KMS-11 (cell line): ENCODE data around the gene STARD4.

Experiments used
- H2AFZ ChIP-seq: fragments of 200-600 bp; sonication (generic); 2 replicates; pipeline ENCODE4 v1.6.1; 2016; ENCODE audit warnings: antibody characterized with exemption, mixed run types, low read depth
- H3K27ac ChIP-seq: fragments of 200-600 bp; sonication (generic); 2 replicates; pipeline ENCODE4 v1.6.1; 2016; ENCODE audit warnings: mild to moderate bottlenecking, mixed run types
- H3K27me3 ChIP-seq: fragments of 200-600 bp; sonication (generic); 2 replicates; pipeline ENCODE4 v1.6.1; 2017; ENCODE audit warnings: mild to moderate bottlenecking, low read depth, mixed run types, moderate library complexity; ENCODE audit not compliant: insufficient read depth
- H3K36me3 ChIP-seq: fragments of 200-600 bp; sonication (generic); 2 replicates; pipeline ENCODE4 v1.6.1; 2017; ENCODE audit warnings: mild to moderate bottlenecking, mixed run types; ENCODE audit not compliant: insufficient read depth
- H3K4me1 ChIP-seq: fragments of 200-600 bp; sonication (generic); 2 replicates; pipeline ENCODE4 v1.6.1; 2016; ENCODE audit warnings: mild to moderate bottlenecking, low read depth, mixed run types; ENCODE audit not compliant: poor library complexity, severe bottlenecking
- H3K4me2 ChIP-seq: fragments of 200-600 bp; sonication (generic); 2 replicates; pipeline ENCODE4 v1.7.0; 2016; ENCODE audit warnings: mild to moderate bottlenecking, mixed run types
- H3K4me3 ChIP-seq: fragments of 200-600 bp; sonication (generic); IDR thresholded peaks from 2 replicates; pipeline ENCODE4 v1.6.1; 2017; ENCODE audit warnings: low read depth, low read length, mixed read lengths; ENCODE audit not compliant: insufficient read depth
- H3K79me2 ChIP-seq: fragments of 200-600 bp; sonication (generic); 2 replicates; pipeline ENCODE4 v1.6.1; 2016; ENCODE audit warnings: low read depth, mixed run types; ENCODE audit not compliant: insufficient read depth
- H3K9ac ChIP-seq: fragments of 200-600 bp; sonication (generic); 2 replicates; pipeline ENCODE4 v1.6.1; 2016; ENCODE audit warnings: mild to moderate bottlenecking, mixed run types
- H4K20me1 ChIP-seq: fragments of 200-600 bp; sonication (generic); 2 replicates; pipeline ENCODE4 v1.6.1; 2016; ENCODE audit warnings: mild to moderate bottlenecking, mixed run types; ENCODE audit not compliant: insufficient read depth
- CTCF ChIP-seq: fragments of 200-600 bp; sonication (generic); conservative IDR thresholded peaks from 2 replicates; pipeline ENCODE4 v1.6.1; 2017; ENCODE audit warnings: low read depth, mild to moderate bottlenecking, antibody characterized with exemption, low read length, moderate library complexity, mixed read lengths

STARD4 gene

GRCh38 chr5:111486055-111486454 is 26.3 kb downstream of the STARD4 start:
- Histone ChIP-seq H3K4me3 (no peak overlapping the region), H3K9ac (no peak overlapping the region)

GRCh38 chr5:111480346-111480745 is 32.0 kb downstream of the STARD4 start:
- Histone ChIP-seq H3K9ac (no peak overlapping the region), H3K36me3 (no peaks in the 10 kb centered on the region), H3K27ac (no peak overlapping the region), H3K4me2 (no peak overlapping the region), H2AFZ (no peak overlapping the region), H3K79me2 (no peaks in the 10 kb centered on the region), H4K20me1 (no peaks in the 10 kb centered on the region), H3K27me3 (no peaks in the 10 kb centered on the region), H3K4me1 (no peaks in the 10 kb centered on the region), H3K4me3 (no peak overlapping the region)
- no peak for TF ChIP-seq CTCF

More at GRCh38 chr5:111486055-111486454, 26.3 kb downstream of the STARD4 start:
- Histone ChIP-seq H2AFZ (no peak overlapping the region), H3K27ac (no peak overlapping the region), H3K4me2 (no peak overlapping the region), H3K4me1 (no peaks in the 10 kb centered on the region), H4K20me1 (no peaks in the 10 kb centered on the region), H3K36me3 (no peaks in the 10 kb centered on the region), H3K27me3 (no peaks in the 10 kb centered on the region), H3K79me2 (no peaks in the 10 kb centered on the region)
- TF ChIP-seq CTCF = no peak

DNA sequence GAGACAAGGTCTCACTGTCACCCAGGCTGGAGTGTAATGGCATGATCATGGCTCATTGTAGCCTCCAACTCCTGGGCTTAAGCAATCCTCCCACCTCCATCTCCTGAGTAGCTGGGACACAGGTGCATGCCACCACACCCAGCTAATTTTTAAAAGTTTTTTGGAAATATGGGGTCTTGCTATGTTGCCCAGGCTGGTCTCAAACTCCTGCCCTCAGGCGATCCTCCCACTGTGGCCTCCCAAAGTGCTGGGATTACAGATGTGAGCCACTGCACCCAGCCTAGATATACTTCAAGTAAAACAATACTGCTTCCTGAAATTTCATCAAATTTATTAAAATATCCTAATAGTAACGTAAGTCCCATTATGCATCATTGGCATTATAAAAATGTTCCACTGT is 33.4 kb downstream of the STARD4 start:
- Histone ChIP-seq H3K4me2 (no peak overlapping the region), H3K4me1 (no peaks in the 10 kb centered on the region), H3K27ac (no peak overlapping the region), H3K27me3 (no peaks in the 10 kb centered on the region), H3K79me2 (no peaks in the 10 kb centered on the region), H3K9ac (no peak overlapping the region), H4K20me1 (no peaks in the 10 kb centered on the region), H3K36me3 (no peaks in the 10 kb centered on the region), H2AFZ (no peak overlapping the region), H3K4me3 (no peak overlapping the region)
- no peak for TF ChIP-seq CTCF

DNA sequence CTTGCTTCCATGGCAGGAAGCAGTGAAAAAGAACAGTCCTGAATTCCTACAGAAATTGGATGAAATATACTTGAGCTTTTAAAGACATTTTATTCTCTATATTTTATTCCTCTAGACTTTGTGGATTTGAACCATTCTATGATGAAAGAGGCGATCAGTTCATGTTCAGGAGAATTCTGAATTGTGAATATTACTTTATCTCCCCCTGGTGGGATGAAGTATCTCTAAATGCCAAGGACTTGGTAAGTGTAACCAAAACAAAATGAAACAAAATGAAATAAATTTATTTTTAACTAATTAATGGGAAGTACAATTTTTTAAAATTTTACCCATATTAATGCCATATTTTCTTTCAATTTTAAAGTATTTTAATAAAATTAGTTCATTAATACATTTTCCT is 34.1 kb downstream of the STARD4 start:
- no peaks in the 10 kb centered on the region for H3K36me3 ChIP-seq
- H3K79me2 ChIP-seq = no peaks in the 10 kb centered on the region
- H3K9ac ChIP-seq = no peak overlapping the region
- no peak for TF ChIP-seq CTCF
- H3K4me1 ChIP-seq = no peaks in the 10 kb centered on the region
- H2AFZ ChIP-seq = no peak overlapping the region
- no peak overlapping the region for H3K4me3 ChIP-seq
- H4K20me1 ChIP-seq = no peaks in the 10 kb centered on the region
- H3K27ac ChIP-seq = no peak overlapping the region
- no peaks in the 10 kb centered on the region for H3K27me3 ChIP-seq
- no peak overlapping the region for H3K4me2 ChIP-seq
